Measurements from ENCODE around the gene ARID3B.
"Not testable (repeated sequence)": the region's sequence is repeated elsewhere in the genome, so short reads cannot be mapped to it uniquely, and the experiment has no call there.

ARID3B gene

GRCh38 chr15:74539521-74539920 is 1.5 kb upstream of the ARID3B start:
- DNase-seq, result not testable (repeated sequence)

- peak; percentile 22 for DNase-seq
Observed at GRCh38 chr15:74540161-74540760, 759 bp upstream of the ARID3B start.

- DNase-seq, result peak; percentile 43
Observed at GRCh38 chr15:74541494-74542165, 610 bp downstream of the ARID3B start.

- no peak for DNase-seq
Observed at GRCh38 chr15:74542166-74543042, 1.4 kb downstream of the ARID3B start.

GRCh38 chr15:74543043-74543422 is 2.0 kb downstream of the ARID3B start:
- DNase-seq, result no peak

GRCh38 chr15:74543583-74543982 is 2.6 kb downstream of the ARID3B start:
- no peak for DNase-seq

- no peak for DNase-seq
Observed at GRCh38 chr15:74545086-74545485, 4.1 kb downstream of the ARID3B start.

GRCh38 chr15:74545776-74546656 is 5.0 kb downstream of the ARID3B start:
- DNase-seq, result peak; percentile 99

- DNase-seq, result no peak
Observed at GRCh38 chr15:74547616-74548015, 6.6 kb downstream of the ARID3B start.

GRCh38 chr15:74548241-74548640 is 7.2 kb downstream of the ARID3B start:
- peak; percentile 31 for DNase-seq

- DNase-seq, result no peak
Observed at GRCh38 chr15:74549816-74550215, 8.8 kb downstream of the ARID3B start.

GRCh38 chr15:74551714-74552113 is 10.7 kb downstream of the ARID3B start:
- no peak for DNase-seq

- no peak for DNase-seq
Observed at GRCh38 chr15:74552773-74553441, 11.9 kb downstream of the ARID3B start.

GRCh38 chr15:74555192-74555591 is 14.2 kb downstream of the ARID3B start:
- no peak for DNase-seq

- DNase-seq, result no peak
Observed at GRCh38 chr15:74558706-74559105, 17.7 kb downstream of the ARID3B start.

GRCh38 chr15:74563442-74563841 is 22.4 kb downstream of the ARID3B start:
- DNase-seq, result no peak

- DNase-seq, result no peak
Observed at GRCh38 chr15:74564182-74564581, 23.2 kb downstream of the ARID3B start.

- DNase-seq, result no peak
Observed at GRCh38 chr15:74565381-74566085, 24.5 kb downstream of the ARID3B start.

- DNase-seq, result no peak
Observed at GRCh38 chr15:74568594-74568993, 27.6 kb downstream of the ARID3B start.

GRCh38 chr15:74569731-74570070 is 28.7 kb downstream of the ARID3B start:
- no peak for DNase-seq

GRCh38 chr15:74571191-74571590 is 30.2 kb downstream of the ARID3B start:
- DNase-seq, result no peak

GRCh38 chr15:74573987-74574386 is 33.0 kb downstream of the ARID3B start:
- DNase-seq, result no peak

Data from femur (tissue), 1 donor.